Suprapubic skin (tissue), 4 donors: ENCODE results near the gene GNAI1. TPM values are rescaled to one million over a fixed set of nuclear protein-coding genes. Genes with fewer than 3 reads are reported as not detected.

Experiments
- DNase-seq, 2 donors: peaks; one replicate each; pipeline ENCODE4 v3.0.0-alpha.2; 2019; ENCODE audit warnings: low spot score in 2 of 2
- H3K27ac ChIP-seq: fragments of 200-600 bp; sonication (generic); one replicate; pipeline ENCODE4 v1.5.1; 2019
- H3K27me3 ChIP-seq: fragments of 200-600 bp; sonication (generic); one replicate; pipeline ENCODE4 v1.5.1; 2019
- H3K36me3 ChIP-seq: fragments of 200-600 bp; sonication (generic); one replicate; pipeline ENCODE4 v1.5.1; 2019
- H3K4me1 ChIP-seq: fragments of 200-600 bp; sonication (generic); one replicate; pipeline ENCODE4 v1.5.1; 2019
- H3K4me3 ChIP-seq: fragments of 200-600 bp; sonication (generic); one replicate; pipeline ENCODE4 v1.5.1; 2019; ENCODE audit warnings: mild to moderate bottlenecking
- H3K9me3 ChIP-seq: fragments of 200-600 bp; sonication (generic); one replicate; pipeline ENCODE4 v1.5.1; 2019
- EP300 ChIP-seq: sonication (generic); formaldehyde crosslinking; IDR thresholded peaks from one replicate; pipeline ENCODE4 v1.6.1; 2017; ENCODE audit warnings: antibody characterized with exemption
- POLR2A ChIP-seq, 2 donors: fragments of 450-650 bp; IDR thresholded peaks; one replicate each; pipeline ENCODE4 v1.6.1; 2017; ENCODE audit warnings: antibody characterized with exemption in 2 of 2, mild to moderate bottlenecking in 2 of 2, moderate library complexity in 2 of 2
- POLR2AphosphoS5 ChIP-seq, 3 donors: sonication (generic); formaldehyde crosslinking; IDR thresholded peaks; one replicate each; pipeline ENCODE4 v1.6.1; 2017; ENCODE audit warnings: antibody characterized with exemption in 3 of 3
- WGBS: methylation state at CpG from one replicate; pipeline ENCODE4 v1.1.5; 2018; 5-methylcytosine and 5-hydroxymethylcytosine counted together
- total RNA-seq, 4 donors: library from RNA; depleted of rRNA; stranded (reverse); fragments of >200 nt; gene quantifications; one replicate each; pipeline ENCODE4 v1.1.0, GENCODE V29; 2016
- TF ChIP-seq, protein P1 (sequence below), 2 donors: fragments of 200-600 bp in 1 of 2; fragments of 450-650 bp in 1 of 2; sonication (generic) in 1 of 2; IDR thresholded peaks; one replicate each; pipeline ENCODE4 v1.5.1; 2016 to 2019; ENCODE audit warnings: antibody characterized with exemption in 2 of 2, mild to moderate bottlenecking in 1 of 2, moderate library complexity in 1 of 2

The GNAI1 gene
- total RNA-seq: 10 to 100 TPM; 64.9 to 87.9 (median 72.1) TPM

DNA sequence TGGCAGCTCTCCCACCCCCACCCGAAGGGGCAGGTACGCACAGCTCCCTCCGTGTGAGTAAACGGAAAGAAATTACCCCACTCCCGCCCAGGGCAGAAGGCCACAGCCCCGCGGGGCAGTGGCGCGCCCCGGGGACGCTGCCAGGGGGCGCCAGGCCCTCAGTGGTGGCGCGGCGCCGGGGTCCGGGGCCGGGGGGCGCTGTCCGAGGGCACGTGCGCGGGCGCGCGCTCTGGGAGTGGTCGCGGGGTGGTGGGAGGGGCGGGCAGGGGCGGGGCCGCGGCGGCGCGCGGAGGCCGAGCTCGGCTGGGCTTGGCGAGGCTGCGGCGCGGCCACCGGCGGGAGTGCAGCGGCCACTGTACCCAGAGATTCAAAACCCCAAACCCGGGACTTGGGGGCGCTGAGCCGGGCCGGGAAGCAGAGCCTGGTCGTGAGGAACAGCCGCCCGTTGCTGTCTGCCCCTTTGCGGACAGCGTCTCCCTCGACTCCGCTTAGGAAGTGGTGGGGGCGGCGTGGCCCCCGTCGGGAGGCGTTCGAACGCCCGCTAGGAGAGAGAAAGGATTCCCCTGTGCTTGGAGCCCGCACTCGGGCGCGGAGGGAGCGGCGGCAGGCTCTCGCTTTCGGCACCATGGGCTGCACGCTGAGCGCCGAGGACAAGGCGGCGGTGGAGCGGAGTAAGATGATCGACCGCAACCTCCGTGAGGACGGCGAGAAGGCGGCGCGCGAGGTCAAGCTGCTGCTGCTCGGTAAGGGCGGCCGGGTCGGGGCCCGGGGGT is at the start of gene GNAI1:
Gene GNAI1, plus strand, starts transcription at position 296 of the 773 bp plus-strand sequence. Its CDS starts 330 bp downstream, at position 626.
- no peaks in the 10 kb centered on the region for H3K36me3 ChIP-seq
- H3K4me3 ChIP-seq: peak within 1 kb of the TSS; percentile 93
- no peaks in the 10 kb centered on the region for H3K9me3 ChIP-seq
- peak within 1 kb of the TSS; percentile 96 for H3K27ac ChIP-seq
- 1% methylated on average over 24 of the region's 92 CpGs for WGBS
- H3K27me3 ChIP-seq: no peaks in the 10 kb centered on the region
- H3K4me1 ChIP-seq: peaks cover 45% of the 10 kb centered on the region
- TF ChIP-seq, protein P1, sequence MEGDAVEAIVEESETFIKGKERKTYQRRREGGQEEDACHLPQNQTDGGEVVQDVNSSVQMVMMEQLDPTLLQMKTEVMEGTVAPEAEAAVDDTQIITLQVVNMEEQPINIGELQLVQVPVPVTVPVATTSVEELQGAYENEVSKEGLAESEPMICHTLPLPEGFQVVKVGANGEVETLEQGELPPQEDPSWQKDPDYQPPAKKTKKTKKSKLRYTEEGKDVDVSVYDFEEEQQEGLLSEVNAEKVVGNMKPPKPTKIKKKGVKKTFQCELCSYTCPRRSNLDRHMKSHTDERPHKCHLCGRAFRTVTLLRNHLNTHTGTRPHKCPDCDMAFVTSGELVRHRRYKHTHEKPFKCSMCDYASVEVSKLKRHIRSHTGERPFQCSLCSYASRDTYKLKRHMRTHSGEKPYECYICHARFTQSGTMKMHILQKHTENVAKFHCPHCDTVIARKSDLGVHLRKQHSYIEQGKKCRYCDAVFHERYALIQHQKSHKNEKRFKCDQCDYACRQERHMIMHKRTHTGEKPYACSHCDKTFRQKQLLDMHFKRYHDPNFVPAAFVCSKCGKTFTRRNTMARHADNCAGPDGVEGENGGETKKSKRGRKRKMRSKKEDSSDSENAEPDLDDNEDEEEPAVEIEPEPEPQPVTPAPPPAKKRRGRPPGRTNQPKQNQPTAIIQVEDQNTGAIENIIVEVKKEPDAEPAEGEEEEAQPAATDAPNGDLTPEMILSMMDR (IDR thresholded peaks at IDR 0.05): peak in 1 of 2 donors; percentile 27
- peak in 2 of 3 donors; percentile 24 to 58 for TF ChIP-seq POLR2AphosphoS5 (IDR thresholded peaks at IDR 0.05)
- TF ChIP-seq EP300: no peak
- TF ChIP-seq POLR2A (IDR thresholded peaks at IDR 0.05): peak in 1 of 2 donors; percentile 50
- peak; percentile 82 to 86 for DNase-seq

DNA sequence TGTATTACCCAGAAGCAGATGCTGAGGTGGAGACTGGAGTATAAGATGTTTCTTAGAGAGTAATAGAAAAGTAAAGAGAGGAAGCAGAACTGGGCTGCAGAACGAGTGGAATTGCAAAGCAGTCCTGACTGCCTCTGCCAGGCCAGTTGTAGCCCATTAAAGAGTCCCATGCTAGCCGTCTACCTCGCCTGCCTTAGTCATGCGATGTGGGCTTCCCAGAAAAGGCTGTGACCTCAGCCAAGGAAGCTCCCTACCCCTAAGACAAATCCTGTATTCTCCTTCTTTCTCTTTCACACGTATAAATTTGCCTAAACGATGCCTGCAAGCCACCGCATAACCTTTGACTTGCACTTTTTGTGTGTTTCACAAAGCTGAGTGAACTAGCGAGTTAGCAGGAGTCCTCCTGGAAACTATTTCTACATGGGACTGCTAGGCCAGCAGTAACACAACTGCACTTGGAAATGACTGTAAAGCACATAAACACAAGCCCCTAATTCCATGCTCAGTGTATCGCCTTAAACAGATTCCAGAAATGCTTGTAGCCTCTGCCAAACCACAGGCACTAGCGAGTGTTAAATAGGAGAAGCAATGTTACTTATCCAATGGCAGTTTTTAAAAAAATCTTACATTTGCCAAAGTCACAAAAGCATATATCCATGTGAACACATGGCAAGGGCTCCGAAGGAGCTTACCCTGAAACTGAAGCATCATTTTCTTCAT is 47.4 kb upstream of the GNAI1 start:
- Histone ChIP-seq H3K4me3 (no peak overlapping the region), H3K36me3 (no peaks in the 10 kb centered on the region), H3K27me3 (no peaks in the 10 kb centered on the region), H3K4me1 (peaks cover 20% of the 10 kb centered on the region), H3K9me3 (no peaks in the 10 kb centered on the region), H3K27ac (no peak overlapping the region)
- no peak for DNase-seq
- 74% methylated on average over 11 of the region's 11 CpGs for WGBS
- TF ChIP-seq POLR2A (IDR thresholded peaks at IDR 0.05) (no peak), EP300 (no peak), POLR2AphosphoS5 (IDR thresholded peaks at IDR 0.05) (no peak)
- TF ChIP-seq, protein P1 (IDR thresholded peaks at IDR 0.05): no peak

DNA sequence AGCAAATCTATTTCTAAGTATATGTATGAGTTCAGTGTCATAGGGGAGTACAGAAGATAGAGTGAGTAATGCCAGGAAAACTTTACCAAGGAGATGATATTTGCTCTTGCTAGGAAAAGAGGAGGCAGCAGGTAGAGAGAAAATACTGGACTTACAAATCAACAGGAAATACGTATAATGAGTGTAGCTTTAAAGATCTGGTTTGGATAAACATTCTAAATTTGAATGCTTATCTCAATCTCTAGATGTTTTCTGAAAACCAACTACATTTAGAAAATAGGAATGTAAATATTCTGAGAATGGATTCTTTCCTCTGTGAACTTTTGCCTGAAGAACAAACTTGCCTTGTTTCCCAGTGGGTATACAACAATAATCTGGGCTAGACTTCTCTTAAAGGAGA is 46.9 kb upstream of the GNAI1 start:
- Histone ChIP-seq H3K4me1 (peaks cover 20% of the 10 kb centered on the region), H3K27ac (no peak overlapping the region), H3K9me3 (no peaks in the 10 kb centered on the region), H3K27me3 (no peaks in the 10 kb centered on the region), H3K4me3 (no peak overlapping the region), H3K36me3 (no peaks in the 10 kb centered on the region)
- no peak for DNase-seq
- 62% methylated on average over 1 of the region's 1 CpG for WGBS
- TF ChIP-seq POLR2A (IDR thresholded peaks at IDR 0.05) (no peak), EP300 (no peak), POLR2AphosphoS5 (IDR thresholded peaks at IDR 0.05) (no peak)
- TF ChIP-seq, protein P1 (IDR thresholded peaks at IDR 0.05): no peak

DNA sequence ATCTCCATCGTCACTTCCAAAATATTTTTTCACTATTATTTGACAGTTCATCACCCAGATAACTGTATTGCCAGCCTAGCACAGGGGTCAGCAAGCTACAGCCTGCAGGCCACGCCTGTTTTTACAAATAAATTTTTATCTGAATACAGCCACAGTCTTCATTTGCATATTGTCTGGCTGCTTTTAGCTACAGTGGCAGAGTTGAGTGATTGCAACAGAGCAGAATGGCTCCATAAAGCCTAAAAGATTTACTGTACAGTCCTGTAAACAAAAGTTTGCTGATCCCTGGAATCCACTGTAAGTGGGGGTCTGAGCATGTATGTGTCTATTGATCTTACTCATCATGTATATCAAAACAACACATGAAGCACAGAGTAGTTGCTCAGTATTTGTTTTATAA is 45.9 kb upstream of the GNAI1 start:
- Histone ChIP-seq H3K27me3 (no peaks in the 10 kb centered on the region), H3K36me3 (no peaks in the 10 kb centered on the region), H3K9me3 (no peaks in the 10 kb centered on the region), H3K27ac (no peak overlapping the region), H3K4me3 (no peak overlapping the region), H3K4me1 (peaks cover 20% of the 10 kb centered on the region)
- no peak for DNase-seq
- TF ChIP-seq POLR2AphosphoS5 (IDR thresholded peaks at IDR 0.05): no peak
- TF ChIP-seq, protein P1 (IDR thresholded peaks at IDR 0.05): no peak
- TF ChIP-seq EP300: no peak
- no peak for TF ChIP-seq POLR2A (IDR thresholded peaks at IDR 0.05)
- WGBS: 28% methylated on average over 2 of the region's 2 CpGs

DNA sequence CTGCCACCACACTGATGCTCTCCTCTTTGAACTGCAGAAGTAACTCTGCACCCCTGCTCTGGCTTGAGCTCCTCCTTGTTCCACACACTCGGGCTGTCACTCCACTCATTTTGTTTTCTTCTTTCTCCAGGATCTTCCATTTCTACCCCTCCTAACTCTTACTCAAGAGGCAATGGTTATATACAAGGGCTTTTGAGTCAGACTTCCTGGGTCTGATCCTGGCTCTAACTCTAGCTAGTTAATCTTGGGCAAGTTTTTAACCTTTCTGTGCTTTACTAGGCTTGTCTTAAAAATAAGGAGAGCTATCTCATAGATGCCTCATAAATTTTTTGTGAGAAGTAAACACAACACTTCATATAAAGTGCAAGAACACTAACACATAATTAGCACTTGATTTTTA is 45.3 kb upstream of the GNAI1 start:
- no peaks in the 10 kb centered on the region for H3K9me3 ChIP-seq
- peaks cover 20% of the 10 kb centered on the region for H3K4me1 ChIP-seq
- TF ChIP-seq EP300: no peak
- no peak for TF ChIP-seq POLR2AphosphoS5 (IDR thresholded peaks at IDR 0.05)
- TF ChIP-seq, protein P1 (IDR thresholded peaks at IDR 0.05): no peak
- TF ChIP-seq POLR2A (IDR thresholded peaks at IDR 0.05): no peak
- no peak overlapping the region for H3K4me3 ChIP-seq
- H3K27me3 ChIP-seq: no peaks in the 10 kb centered on the region
- H3K36me3 ChIP-seq: no peaks in the 10 kb centered on the region
- no peak overlapping the region for H3K27ac ChIP-seq
- DNase-seq: no peak
- WGBS: 40% methylated on average over 1 of the region's 1 CpG
